HG02885 (cell line): Measurements from ENCODE around the gene RPL3.

ENCODE experiments used
- ATAC-seq: cut with Tn5 transposase; IDR thresholded peaks from one replicate; pipeline ENCODE4 v1.9.1; 2021; ENCODE audit warnings: mild to moderate bottlenecking; ENCODE audit not compliant: unreplicated experiment, poor library complexity

The RPL3 gene

DNA sequence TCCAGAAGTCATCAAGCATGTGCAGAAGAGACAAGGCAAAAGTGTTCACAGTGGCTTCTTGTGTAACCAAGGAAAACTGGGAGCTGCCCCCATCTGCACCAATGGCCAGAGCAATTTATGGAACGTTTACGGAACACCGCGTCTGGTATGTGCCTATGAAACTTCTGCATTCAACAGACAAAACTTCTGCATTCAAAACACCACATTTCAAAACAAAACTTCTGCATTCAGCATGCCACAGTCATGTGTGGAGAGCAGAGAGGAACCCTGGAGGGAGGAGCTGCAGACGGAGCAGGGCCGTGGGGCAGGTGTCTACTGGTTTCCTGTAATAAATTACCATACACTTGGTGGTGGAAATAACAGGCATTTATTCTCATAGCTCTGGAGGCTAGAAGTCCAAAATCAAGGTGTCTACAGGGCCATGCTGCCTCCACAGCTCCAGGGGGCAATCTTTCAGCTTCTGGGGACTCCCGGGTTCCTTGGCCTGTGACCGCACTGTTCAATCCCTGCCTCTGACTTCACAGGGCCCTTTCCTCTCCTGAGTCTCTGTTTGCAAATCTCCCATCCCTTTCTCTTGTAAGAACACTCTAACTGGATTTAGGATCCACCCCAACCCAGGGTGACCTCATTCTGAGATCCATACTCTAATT is 32.2 kb downstream of the RPL3 start:
- no peak for ATAC-seq

DNA sequence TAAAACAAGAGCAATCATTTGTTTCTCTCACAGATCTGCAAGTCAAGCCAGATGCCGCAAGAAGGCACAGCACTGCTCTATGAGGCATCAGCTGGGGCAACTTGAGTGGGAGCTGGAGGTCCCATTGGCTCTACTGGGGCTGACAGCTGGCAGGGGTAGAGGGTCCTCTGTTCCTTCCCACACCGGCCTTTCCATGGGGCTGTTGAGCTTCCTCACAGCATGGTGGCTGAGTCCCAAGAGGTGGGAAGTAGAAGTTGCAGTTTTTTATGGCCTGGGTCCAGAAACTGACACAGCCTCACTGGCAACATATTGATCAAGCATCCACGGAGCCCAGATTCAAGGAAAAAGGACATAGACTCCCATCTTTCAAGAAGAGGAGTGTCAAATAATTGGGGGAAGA is 34.4 kb downstream of the RPL3 start:
- no peak for ATAC-seq

GRCh38 chr22:39284142-39284980 is 35.1 kb downstream of the RPL3 start:
- ATAC-seq: no peak

- no peak for ATAC-seq
Observed at GRCh38 chr22:39283322-39284141, 35.9 kb downstream of the RPL3 start.

DNA sequence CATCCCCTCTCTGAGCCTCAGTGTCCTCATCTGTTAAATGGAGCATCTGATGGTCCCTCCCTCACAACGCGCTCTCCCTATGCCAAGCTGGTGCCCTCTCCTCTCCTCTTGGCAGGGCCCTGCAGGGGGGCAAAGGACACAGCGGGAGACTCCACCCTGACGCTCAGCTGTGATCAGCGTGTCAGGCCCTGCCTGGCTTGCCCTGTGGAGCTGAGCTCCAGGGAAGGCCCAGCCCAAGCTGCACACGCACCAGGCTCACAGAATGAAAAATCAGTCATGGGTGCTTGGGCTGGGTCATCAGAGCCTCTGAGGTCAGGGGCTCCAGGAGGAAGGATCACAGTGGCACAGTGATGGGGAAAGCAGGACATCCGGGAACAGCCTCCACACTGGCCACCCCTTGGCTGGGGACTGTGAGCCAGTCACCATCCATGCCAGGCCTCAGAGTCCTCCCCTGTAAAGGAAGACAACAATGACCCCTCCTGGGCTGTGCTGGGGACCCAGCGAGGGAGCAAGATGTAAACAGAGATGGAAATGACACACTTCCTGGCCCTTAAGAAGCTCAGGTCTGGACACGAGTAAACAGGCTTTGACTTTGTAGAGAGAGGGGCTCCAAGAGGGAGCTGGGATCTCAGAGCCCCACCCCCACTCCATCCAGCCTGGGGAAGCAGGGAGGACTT is 36.6 kb downstream of the RPL3 start:
- ATAC-seq: no peak

DNA sequence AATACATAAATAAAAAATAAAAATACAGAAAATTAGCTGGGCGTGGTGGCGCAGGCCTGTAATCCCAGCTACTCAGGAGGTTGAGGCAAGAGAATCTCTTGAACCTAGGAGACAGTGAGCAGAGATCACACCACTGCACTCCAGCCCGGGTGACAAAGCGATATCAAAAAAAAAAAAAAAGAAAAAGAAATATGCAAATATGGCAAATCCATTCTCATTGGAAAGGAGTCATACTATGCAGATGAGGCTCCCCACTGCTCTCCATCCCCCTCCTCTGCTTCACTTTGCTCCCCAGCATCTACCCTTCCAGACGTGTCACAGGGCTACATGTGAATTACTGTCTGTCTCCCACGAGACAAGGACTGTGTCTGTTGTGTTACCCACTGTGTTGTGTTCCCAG is 38.3 kb downstream of the RPL3 start:
- no peak for ATAC-seq

GRCh38 chr22:39280250-39280649 is 39.2 kb downstream of the RPL3 start:
- ATAC-seq: no peak

DNA sequence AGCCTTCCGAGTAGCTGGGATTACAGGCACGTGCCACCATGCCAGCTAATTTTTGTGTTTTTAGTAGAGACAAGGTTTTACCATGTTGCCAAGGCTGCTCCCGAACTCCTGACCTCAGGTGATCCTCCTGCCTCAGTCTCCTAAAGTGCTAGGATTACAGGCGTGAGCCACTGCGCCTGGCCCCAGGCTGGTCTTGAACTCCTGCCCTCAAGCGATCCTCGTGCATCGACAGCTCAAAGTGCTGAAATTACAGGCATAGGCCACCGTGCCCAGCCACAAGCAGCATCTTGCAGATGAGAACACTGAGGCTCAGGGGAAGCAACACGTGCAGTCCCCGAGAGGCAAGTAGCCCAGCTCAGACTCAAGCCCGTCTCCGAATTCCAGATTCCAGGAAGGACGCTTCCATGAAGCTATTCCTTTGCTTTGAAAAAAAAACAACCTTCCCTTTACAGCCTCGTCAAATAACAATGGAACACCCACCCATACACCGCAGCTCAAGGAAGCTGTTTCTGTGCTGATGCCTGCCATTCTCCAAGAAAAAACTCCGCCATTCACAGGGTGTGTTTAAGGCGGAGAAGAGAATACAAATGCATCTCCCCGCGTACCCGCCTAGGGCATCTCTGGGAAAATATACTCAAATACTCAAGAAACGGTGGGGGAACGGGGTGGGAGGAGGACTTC is 40.1 kb downstream of the RPL3 start:
- ATAC-seq: no peak

DNA sequence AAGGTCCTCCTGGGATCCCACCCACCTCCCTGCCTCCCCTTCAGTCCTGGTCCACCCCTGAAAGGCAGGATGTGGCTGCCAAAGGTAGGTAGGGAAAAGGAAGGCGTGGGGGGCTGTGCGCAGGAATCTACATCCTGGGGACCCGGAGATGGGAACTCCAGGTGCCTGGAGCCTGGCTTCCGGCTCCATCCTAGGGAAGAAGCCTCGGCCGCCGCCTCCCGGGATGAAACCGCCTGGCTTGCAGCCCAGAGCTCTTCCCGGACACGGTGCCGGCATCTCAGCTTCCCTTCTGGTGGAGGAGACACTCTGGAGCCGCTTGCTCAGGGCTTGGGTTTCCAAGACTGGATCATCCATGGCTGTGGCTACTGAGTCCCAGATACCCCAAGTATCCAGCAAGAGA is 41.4 kb downstream of the RPL3 start:
- no peak for ATAC-seq

DNA sequence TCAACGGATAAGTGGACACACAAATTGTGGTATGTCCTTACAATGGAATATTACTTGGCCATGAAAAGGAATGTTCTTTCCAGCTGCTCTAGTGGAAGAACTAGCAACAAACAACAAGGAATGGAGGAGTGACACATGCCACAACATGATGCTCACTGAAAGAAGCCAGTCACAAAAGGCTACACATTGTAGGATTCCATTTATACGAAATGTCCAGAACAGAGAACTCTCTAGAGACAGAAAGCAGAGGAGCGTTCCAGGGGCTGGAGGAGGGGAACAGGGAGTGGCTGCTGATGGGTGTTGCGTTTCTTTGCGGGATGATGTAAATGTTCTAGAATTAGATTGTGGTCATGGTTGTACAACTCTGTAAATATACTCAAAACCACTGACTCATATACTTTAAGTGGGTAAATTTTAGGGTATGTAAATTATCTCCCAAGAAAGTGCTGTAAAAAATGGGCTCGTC is 42.2 kb downstream of the RPL3 start:
- no peak for ATAC-seq

- ATAC-seq: no peak
Observed at GRCh38 chr22:39276440-39277141, 42.8 kb downstream of the RPL3 start.

DNA sequence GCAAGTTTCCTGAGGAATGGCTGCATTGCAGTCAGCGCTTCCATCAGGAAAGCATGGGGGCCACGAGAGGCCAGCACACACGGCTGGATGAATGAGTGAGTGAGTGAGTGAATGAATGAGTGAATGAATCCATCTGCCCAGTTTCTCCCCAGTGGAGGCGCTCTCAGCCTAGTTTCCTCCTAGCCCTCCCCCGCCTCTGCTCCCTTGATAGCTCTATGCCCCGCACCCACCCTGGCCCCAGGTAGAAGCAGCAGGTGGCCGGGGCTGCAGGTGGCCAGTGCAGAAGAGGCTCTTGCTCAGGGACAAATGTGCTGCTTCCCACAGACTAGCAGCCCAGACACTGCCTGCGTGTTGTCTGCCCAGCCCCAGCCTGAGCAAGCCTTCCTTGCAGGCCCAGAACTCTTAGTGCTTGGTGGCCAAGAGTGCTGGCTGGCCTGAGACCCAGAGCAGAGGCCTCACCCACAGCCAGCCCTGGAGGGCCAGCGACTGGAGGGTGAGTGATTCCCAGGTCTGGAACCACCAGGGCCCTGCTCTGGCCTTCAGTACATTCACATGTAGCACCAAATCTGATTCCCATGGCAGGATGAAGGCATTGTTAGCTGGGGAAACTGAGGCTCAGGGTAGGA is 43.5 kb downstream of the RPL3 start:
- no peak for ATAC-seq

- ATAC-seq: no peak
Observed at GRCh38 chr22:39273950-39274887, 45.2 kb downstream of the RPL3 start.

DNA sequence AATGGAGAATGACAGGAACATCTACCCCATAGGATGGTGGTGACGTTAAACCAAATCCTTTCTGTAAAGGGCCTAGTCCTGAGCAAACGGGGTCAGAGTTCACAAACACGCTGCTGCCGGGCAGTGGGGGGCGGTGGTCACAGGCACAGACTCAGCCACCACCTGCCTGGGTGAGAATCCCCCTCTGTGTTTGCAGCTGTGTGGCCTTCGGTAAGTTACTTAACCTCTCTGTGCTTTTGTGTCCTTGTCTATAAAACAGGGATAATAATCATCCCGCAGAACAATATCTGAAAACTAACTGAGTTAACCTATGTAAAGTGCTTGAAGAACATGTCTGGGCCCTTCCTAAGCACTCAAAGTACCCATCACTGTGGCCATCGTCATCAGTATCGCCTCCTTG is 48.6 kb downstream of the RPL3 start:
- no peak for ATAC-seq

- ATAC-seq: no peak
Observed at GRCh38 chr22:39270280-39270679, 49.1 kb downstream of the RPL3 start.

DNA sequence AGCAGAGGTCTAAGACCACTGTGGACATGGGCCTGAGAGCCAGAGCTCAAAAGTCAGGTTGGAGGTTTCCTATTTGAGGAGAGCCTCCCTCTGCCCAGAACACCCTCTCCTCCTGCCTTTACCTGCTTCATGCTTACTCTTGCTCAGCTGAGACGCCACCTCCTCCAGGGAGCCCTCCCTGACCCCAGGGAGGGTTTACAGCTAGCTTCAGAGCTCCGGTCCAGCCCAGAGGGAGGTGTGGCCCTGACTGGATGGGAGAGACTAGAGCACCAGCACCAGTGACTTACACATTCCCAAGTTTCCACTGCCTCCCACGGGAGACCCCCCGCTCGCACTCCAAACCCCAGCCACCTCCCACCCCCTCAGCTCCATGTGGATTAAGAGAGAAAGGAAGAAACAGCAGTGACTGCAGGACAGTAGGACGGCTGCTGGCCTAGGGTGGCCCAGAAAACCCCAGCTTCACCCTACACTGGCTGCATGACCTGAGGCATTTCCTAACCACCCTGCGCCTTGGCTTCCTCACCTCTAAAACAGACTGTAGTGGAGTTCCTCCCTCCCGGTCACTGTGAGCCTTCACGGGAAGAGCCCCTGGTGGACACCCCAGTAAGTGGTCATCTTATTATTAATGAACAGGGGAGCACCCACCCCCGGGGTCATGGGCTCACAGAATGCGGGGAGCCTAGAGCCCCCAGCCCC is 50.2 kb downstream of the RPL3 start:
- ATAC-seq: no peak

DNA sequence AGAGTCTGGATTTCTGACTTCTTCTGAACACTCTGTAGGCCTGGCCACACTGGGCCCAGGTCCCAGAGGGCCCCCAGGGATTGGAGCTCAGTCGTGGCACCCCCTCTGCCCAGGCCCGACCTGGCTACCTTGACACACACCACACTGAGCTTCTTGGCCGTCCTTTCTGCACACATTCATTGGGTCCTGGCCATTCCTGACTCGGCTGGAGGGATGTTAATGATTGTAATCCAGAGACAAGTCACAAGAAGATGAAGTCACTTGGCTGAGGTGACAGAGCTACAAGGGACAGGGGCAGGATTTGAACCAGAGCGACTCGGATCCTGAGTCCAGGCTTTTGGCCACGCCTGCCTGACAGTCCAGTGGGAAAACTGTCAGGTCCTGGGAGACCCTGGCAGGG is 50.8 kb downstream of the RPL3 start:
- ATAC-seq: no peak
